ENCODE data around the gene FARS2.
"Not testable (repeated sequence)": the region's sequence is repeated elsewhere in the genome, so short reads cannot be mapped to it uniquely, and the experiment has no call there.

The FARS2 gene

DNA sequence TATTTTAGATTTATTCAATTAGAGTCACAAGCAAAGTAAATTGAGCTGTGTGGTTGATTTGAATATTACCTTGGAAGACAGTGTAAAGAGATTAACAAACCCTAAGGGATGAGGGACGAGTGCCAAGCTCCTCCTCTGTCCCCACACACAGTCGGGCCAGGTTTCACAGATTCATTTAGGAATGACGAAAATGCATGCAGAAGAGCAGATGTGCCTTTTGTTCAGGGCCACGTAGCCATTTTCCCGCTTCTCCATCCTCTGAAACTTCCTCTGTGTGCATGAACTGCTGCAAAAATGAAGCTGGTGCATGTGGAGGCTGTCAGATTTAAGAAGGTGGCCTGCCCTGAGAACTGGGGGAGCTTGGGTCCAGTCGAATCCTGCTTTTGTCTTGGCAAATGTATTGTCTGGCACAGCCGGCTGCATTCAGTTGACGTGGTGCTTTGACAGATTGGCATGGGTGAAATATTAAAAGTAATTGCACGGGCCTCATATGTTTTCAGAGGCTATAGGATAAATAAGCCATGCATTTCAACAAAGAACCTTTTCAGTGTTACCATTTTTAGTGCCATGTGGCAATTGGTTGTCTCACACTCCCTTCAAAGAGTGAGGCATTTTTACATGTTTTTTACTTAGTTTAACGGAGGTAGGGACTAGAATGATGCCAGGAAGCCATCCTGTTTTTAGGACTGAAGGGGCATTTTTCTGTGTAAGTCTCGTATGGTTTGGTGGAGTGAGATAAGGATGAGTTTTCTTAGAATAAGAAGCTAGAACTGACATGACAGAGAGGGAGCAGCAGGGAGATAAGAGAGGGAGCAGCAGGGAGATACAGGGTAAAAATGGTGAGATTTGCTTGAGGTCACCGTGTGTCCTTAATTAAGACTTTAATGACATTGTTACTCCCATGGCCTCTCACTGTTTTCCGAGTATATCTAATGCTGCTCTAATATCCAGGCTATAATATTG is 384.3 kb downstream of the FARS2 start:
- DNase-seq (ENCODE audit: extremely low read depth, insufficient read length): no peak

DNA sequence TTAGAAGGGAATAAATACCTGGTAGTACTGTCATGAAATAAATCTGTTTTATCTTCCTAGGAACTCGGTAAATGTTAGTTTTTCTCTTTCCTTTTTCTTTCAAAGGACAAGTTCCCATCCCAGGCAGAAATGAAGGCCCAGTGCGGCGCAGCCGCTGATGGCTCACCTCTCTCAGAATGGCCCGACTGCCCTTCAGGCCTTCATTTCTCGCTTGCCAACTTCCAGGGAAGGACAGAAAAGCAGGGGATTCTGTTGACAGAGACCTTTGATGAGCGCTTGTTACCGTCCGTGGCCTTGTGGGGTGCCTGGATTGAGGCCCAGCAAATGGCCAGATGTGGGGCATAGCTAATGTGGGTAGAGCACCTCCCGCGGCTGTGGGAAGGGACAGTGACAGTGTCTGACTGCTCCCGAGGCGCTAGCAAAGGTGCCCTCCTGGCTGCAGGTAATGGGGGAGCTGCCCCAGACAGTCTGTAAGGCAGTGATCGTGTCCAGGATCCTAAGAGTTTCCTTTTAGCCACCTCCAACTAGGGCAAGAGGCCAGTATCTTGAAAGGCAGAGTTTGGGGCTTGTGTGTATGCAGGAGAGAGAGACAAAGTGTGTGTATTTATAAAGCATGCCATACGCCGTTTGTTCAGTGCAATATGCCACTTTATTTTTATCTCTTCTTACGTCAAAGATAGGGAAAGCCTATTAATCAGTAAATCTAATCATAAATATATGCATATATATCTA is 391.3 kb downstream of the FARS2 start:
- Histone ChIP-seq H3K27me3 (replicated peaks; ENCODE audit: control insufficient read depth, insufficient read depth, low read length) (no peaks in the 10 kb centered on the region), H3K4me3 (replicated peaks; ENCODE audit: low read depth, low read length) (no peak overlapping the region), H3K36me3 (ENCODE audit: control insufficient read depth, insufficient read depth, low read length) (no peaks in the 10 kb centered on the region)
- TF ChIP-seq CTCF (IDR thresholded peaks at IDR 0.05; ENCODE audit: insufficient read depth, low read length, poor library complexity, severe bottlenecking): no peak
- no peak for DNase-seq (ENCODE audit: extremely low read depth, insufficient read length)

More for the DNA sequence above, 384.3 kb downstream of the FARS2 start:
- no peak for TF ChIP-seq CTCF (IDR thresholded peaks at IDR 0.05; ENCODE audit: insufficient read depth, low read length, poor library complexity, severe bottlenecking)
- Histone ChIP-seq H3K4me3 (replicated peaks; ENCODE audit: low read depth, low read length) (no peak overlapping the region), H3K27me3 (replicated peaks; ENCODE audit: control insufficient read depth, insufficient read depth, low read length) (no peaks in the 10 kb centered on the region), H3K36me3 (ENCODE audit: control insufficient read depth, insufficient read depth, low read length) (no peaks in the 10 kb centered on the region)

GRCh38 chr6:5653801-5654200 is 392.5 kb downstream of the FARS2 start:
- Histone ChIP-seq H3K36me3 (ENCODE audit: control insufficient read depth, insufficient read depth, low read length) (no peaks in the 10 kb centered on the region), H3K4me3 (replicated peaks; ENCODE audit: low read depth, low read length) (no peak overlapping the region), H3K27me3 (replicated peaks; ENCODE audit: control insufficient read depth, insufficient read depth, low read length) (no peaks in the 10 kb centered on the region)
- no peak for DNase-seq (ENCODE audit: extremely low read depth, insufficient read length)
- no peak for TF ChIP-seq CTCF (IDR thresholded peaks at IDR 0.05; ENCODE audit: insufficient read depth, low read length, poor library complexity, severe bottlenecking)

GRCh38 chr6:5656226-5656625 is 394.9 kb downstream of the FARS2 start:
- Histone ChIP-seq H3K4me3 (replicated peaks; ENCODE audit: low read depth, low read length) (no peak overlapping the region), H3K36me3 (ENCODE audit: control insufficient read depth, insufficient read depth, low read length) (no peaks in the 10 kb centered on the region), H3K27me3 (replicated peaks; ENCODE audit: control insufficient read depth, insufficient read depth, low read length) (no peaks in the 10 kb centered on the region)
- TF ChIP-seq CTCF (IDR thresholded peaks at IDR 0.05; ENCODE audit: insufficient read depth, low read length, poor library complexity, severe bottlenecking): no peak
- DNase-seq (ENCODE audit: extremely low read depth, insufficient read length): no peak

GRCh38 chr6:5656695-5657094 is 395.4 kb downstream of the FARS2 start:
- not testable (repeated sequence) for H3K36me3 ChIP-seq (ENCODE audit: control insufficient read depth, insufficient read depth, low read length); DNase-seq (ENCODE audit: extremely low read depth, insufficient read length); H3K27me3 ChIP-seq (replicated peaks; ENCODE audit: control insufficient read depth, insufficient read depth, low read length); H3K4me3 ChIP-seq (replicated peaks; ENCODE audit: low read depth, low read length)
